GM12875 (cell line): ENCODE measurements around the gene BACE1.

Source experiments
- H3K4me3 ChIP-seq: one replicate; pipeline ENCODE4 v1.5.1; 2011; ENCODE audit warnings: low read depth, low read length, control low read depth
- TF ChIP-seq, protein P1 (sequence below): IDR thresholded peaks from 2 replicates; pipeline ENCODE4 v1.5.1; 2011; ENCODE audit warnings: low read depth, mild to moderate bottlenecking, control low read depth, inconsistent platforms, low read length, moderate library complexity, borderline replicate concordance; ENCODE audit not compliant: insufficient read depth

Gene BACE1

DNA sequence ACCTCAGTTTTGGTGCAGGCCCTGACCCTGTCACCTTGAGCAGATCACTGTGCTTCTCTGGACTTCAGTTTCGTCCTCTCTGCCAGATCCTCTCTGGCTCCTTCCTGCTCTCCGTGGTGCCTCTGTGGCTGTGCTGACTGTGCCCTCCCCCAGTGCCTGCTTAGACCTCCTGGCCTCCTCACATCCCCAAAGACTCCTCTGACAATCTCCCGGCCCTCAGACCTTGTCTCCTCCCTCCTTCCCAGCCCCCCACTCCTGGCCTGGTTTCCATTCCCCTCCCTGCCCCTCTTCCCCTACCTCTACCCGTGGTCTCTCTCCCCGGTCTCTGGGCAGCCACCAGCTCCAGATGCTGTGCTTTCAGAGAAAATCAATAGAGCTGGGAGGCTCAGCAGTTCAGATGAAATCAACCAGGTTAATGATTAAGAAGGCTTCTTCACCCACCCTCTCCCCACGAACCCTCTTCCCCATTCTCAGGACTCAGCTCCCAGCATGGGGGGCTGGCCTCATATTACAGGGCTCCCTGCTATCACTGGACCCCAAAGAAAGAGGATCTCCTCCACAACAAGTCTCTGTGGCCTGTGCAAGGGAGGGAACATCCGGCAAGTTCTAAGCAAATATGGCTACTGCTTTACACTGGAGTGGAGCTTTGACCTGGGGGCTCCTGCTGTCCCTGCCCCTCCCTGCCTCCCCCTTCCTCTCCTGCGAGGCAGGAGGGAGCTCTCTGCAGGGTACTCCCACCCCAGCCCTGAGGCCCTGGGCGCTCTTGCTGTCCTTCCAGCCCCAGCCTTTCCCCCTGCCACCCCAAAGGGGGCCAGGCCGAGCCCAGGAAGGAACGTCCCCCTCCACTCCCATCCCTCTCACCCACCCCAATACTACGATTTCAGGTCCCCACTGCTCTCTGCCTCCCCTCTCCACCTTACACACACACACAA, 16.4 kb downstream of the BACE1 start:
- TF ChIP-seq, protein P1, sequence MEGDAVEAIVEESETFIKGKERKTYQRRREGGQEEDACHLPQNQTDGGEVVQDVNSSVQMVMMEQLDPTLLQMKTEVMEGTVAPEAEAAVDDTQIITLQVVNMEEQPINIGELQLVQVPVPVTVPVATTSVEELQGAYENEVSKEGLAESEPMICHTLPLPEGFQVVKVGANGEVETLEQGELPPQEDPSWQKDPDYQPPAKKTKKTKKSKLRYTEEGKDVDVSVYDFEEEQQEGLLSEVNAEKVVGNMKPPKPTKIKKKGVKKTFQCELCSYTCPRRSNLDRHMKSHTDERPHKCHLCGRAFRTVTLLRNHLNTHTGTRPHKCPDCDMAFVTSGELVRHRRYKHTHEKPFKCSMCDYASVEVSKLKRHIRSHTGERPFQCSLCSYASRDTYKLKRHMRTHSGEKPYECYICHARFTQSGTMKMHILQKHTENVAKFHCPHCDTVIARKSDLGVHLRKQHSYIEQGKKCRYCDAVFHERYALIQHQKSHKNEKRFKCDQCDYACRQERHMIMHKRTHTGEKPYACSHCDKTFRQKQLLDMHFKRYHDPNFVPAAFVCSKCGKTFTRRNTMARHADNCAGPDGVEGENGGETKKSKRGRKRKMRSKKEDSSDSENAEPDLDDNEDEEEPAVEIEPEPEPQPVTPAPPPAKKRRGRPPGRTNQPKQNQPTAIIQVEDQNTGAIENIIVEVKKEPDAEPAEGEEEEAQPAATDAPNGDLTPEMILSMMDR, result no peak
- H3K4me3 ChIP-seq, result no peak overlapping the region

DNA sequence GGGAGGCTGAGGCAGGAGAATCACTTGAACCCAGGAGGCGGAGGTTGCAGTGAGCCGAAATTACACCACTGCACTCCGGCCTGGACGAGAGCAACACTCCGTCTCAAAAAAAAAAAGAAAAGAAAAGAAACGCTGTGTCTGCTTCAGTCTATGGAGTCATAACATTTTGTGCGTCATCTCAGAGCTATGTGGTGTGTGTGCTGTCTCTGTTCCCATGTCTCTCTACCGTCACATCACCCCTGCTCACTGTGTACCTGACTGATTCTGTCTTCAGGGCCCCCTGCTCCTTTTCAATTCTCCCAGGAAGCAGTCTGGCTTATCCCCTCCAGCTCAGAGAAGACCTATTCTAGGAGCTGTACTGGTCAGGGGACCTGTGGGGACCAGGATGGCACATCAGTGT, 17.9 kb downstream of the BACE1 start:
- TF ChIP-seq, protein P1, result no peak
- H3K4me3 ChIP-seq, result no peak overlapping the region

DNA sequence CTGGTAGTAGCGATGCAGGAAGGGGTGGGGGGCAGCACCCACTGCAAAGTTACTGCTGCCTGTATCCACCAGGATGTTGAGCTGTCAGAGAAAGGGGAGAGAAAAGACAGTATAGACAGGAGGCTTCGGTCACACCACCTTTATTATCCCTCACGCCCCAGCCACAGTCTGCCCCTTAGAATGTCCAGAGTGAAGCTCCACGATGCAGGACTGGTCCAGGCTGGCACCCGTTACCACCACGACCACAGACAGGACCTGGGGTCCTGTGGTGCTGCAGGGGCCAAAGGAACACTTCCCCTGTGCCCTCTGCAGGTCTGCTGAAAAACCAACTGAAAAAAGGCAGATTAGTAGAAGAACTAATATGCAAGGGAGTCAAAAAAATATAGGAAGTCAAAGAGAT, 19.2 kb downstream of the BACE1 start:
- H3K4me3 ChIP-seq, result no peak overlapping the region
- TF ChIP-seq, protein P1, result no peak

DNA sequence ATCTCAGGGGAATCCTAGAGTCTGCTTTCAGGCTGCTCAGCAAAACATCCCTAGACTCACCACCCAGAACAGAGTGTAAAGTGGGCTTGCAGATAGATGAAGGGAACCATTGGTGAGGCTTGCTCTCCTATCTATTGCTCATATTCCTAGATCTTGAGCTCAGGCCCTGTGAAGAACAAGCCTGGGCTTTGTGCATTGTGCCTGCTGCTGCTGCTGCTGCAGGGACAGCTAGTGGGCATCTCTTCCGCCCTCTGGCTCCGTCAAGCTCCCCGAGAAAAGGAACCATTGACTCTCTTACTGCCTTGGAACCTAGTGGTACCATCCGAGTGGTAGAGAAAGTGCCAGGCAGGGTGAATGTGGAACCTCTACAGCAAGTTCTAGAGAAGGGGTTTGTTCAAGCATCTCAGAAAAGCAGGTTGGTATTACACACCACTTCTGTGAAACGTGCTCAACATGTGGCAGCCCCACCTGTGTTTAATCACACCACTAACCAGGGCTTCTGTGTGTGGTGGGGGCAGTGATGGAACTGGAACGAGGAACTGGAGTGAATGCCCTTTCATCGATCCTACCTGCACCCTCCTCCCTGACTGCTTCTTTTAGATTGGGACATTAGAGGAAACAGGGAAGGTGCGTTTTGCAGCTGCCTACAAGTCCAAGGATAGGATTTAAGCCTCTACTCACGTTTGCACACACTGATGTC, 20.5 kb downstream of the BACE1 start:
- TF ChIP-seq, protein P1, result no peak
- H3K4me3 ChIP-seq, result no peak overlapping the region

DNA sequence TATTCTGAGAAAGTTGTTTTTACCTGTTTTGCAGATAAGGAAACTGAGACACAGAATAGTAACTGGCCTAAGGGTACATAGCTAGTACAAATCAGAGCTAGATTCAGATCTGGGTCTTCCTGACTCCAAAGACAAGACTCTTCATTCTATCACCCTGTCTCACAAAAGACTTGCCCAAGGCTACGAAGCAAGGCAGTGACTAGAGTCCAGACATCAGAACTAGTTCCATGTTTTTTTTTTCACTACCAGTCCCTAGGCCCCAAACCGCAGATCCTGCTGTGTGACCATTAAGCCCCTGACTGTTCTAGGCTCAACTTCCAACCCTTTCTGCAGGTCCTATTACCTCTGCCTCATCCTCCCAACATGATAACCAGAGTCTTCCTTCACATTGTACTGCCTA, 23.4 kb downstream of the BACE1 start:
- H3K4me3 ChIP-seq, result no peak overlapping the region
- TF ChIP-seq, protein P1, result no peak

DNA sequence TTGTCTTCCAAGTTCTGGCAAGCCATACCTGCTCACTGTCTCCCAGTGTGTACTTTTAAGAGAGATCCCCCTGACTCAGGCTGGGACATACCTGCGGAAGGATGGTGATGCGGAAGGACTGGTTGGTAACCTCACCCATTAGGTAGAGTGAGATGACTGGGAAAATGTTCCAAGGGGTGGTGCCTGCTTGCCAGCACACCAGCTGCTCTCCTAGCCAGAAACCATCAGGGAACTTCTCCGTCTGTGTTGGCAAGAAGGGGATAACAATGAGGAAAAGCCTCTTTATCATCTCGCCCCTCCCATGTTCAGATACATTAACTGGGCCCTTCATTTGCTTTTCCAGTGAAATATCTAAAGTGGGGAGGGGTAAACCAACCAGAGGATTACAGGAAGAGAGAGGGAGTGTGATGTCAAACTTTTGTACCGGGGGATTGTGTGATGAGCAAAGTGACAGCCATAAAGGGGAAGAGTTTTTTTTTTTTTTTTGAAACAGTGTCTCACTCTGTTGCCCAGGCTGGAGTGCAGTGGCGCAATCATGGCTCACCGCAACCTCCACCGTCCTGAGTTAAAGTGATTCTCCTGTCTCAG, 25.2 kb downstream of the BACE1 start, which contains the start of gene BACE1-AS:
Gene BACE1-AS (plus strand): TSS at position 538 of the 588 bp plus-strand sequence.
- no peak within 1 kb of the TSS for H3K4me3 ChIP-seq
- TF ChIP-seq, protein P1, result no peak
